ENCODE measurements around the gene PKM. TPM values are rescaled to one million over a fixed set of nuclear protein-coding genes. Genes with fewer than 3 reads are reported as not detected.

Gene PKM
- total RNA-seq, 1 experiment from 2014 or later, result 1,809 TPM

DNA sequence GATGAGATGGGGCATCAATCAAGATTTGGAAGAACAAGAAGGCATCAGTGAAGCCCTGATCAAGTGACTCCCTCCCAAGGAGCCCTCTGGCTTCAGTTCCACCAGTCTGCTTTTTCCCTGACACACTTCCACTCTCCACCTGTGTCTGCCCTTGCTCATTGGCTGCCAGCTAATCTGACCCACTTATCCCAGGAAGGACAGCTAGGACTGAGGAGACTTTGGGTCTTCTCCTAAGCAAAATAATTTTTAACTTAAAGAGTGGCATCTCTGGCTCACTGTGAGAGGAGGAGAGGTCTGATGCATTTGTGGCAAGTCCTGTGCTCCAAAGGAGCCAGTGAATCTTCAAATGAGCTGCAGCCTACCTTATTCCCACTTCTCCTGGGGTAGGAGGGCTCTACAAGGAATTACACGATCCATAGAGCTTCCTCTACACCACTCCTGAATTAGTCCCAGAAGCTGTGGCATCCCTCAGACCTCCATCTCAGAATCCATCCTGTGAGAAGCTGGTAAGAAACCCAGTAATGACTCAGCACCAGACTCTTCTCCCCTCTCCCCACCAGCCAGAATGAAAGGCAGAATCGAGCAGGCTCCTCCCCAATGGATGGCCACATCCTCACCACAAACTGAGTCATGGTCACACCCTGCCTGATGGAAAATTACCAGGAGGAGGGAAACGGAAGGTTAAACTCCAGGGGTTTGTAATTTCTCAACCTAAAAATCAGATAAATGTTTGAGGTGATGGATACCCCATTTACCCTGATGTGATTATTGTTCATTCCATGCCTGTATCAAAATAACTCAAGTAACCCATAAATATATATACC is 6.3 kb upstream of the PKM start:
- TF ChIP-seq EZH2 (IDR thresholded peaks at IDR 0.05; ENCODE audit: low read depth), result no peak
- TF ChIP-seq, protein P1, sequence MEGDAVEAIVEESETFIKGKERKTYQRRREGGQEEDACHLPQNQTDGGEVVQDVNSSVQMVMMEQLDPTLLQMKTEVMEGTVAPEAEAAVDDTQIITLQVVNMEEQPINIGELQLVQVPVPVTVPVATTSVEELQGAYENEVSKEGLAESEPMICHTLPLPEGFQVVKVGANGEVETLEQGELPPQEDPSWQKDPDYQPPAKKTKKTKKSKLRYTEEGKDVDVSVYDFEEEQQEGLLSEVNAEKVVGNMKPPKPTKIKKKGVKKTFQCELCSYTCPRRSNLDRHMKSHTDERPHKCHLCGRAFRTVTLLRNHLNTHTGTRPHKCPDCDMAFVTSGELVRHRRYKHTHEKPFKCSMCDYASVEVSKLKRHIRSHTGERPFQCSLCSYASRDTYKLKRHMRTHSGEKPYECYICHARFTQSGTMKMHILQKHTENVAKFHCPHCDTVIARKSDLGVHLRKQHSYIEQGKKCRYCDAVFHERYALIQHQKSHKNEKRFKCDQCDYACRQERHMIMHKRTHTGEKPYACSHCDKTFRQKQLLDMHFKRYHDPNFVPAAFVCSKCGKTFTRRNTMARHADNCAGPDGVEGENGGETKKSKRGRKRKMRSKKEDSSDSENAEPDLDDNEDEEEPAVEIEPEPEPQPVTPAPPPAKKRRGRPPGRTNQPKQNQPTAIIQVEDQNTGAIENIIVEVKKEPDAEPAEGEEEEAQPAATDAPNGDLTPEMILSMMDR (conservative IDR thresholded peaks at IDR 0.05), result no peak
- intact Hi-C loops (cut with micrococcal nuclease; ENCODE audit: unreplicated experiment), result no loop called here
- H3K79me2 ChIP-seq (ENCODE audit: low read depth), result peaks cover 48% of the 10 kb centered on the region
- peaks cover 61% of the 10 kb centered on the region for H3K4me1 ChIP-seq (replicated peaks; ENCODE audit: insufficient read depth)
- CTCF ChIA-PET, result no interaction called here
- H3K4me3 ChIP-seq, result peak overlapping the region; percentile 86
- POLR2A ChIA-PET (ENCODE audit: unreplicated experiment), result interaction anchor here (0.5 to 0.9 kb wide), 9 partner anchors 10 to 1460 kb away, joined by 3 to 6 read pairs (median 4); partner anchors contain the start of gene SENP8
- DNase-seq, result peak; percentile 87 to 92
- no peaks in the 10 kb centered on the region for H4K20me1 ChIP-seq (ENCODE audit: insufficient read depth)
- H3K27me3 ChIP-seq (ENCODE audit: insufficient read depth, low read depth), result no peaks in the 10 kb centered on the region
- peak overlapping the region; percentile 57; the same call in 1 of the 2 replicates for H2AFZ ChIP-seq
- peak overlapping the region; percentile 98 for H3K4me2 ChIP-seq
- H3K36me3 ChIP-seq (ENCODE audit: low read depth), result no peaks in the 10 kb centered on the region
- BruUV-seq (replicated peaks), result TSS peak; percentile 91
- peaks cover 52% of the 10 kb centered on the region for H3F3A ChIP-seq (ENCODE audit: insufficient read depth, low read depth)
- no peaks in the 10 kb centered on the region for H3K9me2 ChIP-seq (ENCODE audit: insufficient read depth)
- H3K27ac ChIP-seq, result peak overlapping the region; percentile 96
- no peaks in the 10 kb centered on the region for H3K9me3 ChIP-seq (ENCODE audit: insufficient read depth, low read depth)

DNA sequence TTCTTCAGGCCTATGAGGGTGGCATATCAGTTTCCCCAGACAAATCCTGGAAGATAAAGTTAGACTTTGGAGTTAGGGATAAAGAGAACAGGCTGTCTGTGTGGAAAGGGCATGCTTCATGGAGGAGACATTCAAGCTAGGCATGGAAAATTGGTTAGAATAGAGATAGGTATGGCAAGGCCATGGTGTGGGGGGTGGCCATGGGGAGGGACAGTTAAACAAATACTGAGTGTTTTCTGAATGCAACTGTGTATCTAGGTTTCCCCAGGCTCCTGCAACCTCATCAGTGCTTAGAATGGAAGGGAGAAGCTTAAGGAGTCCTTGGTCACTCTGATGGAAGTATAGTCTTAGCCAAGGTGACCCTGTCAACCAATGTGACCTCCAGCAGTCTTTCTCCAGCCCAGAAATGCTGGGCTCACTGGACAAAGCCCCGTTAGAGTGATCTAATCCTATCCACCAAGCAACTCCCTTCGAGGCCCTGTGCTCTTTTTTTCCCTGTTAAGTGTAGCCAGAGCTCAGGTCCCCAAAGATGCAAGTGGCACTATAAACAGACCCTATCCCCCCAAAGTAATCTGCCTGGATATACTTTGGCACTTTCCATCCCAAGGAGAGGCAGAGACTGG is 5.5 kb upstream of the PKM start:
- Histone ChIP-seq H3K9me3 (ENCODE audit: insufficient read depth, low read depth) (no peaks in the 10 kb centered on the region), H3K4me2 (peak overlapping the region; percentile 98), H3K4me1 (replicated peaks; ENCODE audit: insufficient read depth) (peaks cover 61% of the 10 kb centered on the region), H3K36me3 (ENCODE audit: low read depth) (no peaks in the 10 kb centered on the region), H3K9me2 (ENCODE audit: insufficient read depth) (no peaks in the 10 kb centered on the region), H2AFZ (no peak overlapping the region), H3K27ac (peak overlapping the region; percentile 96), H3K79me2 (ENCODE audit: low read depth) (peaks cover 48% of the 10 kb centered on the region), H4K20me1 (ENCODE audit: insufficient read depth) (no peaks in the 10 kb centered on the region), H3K27me3 (ENCODE audit: insufficient read depth, low read depth) (no peaks in the 10 kb centered on the region), H3K4me3 (peak overlapping the region; percentile 86), H3F3A (ENCODE audit: insufficient read depth, low read depth) (peaks cover 59% of the 10 kb centered on the region)
- no peak for DNase-seq
- TF ChIP-seq EZH2 (IDR thresholded peaks at IDR 0.05; ENCODE audit: low read depth), result no peak
- TF ChIP-seq, protein P1 (conservative IDR thresholded peaks at IDR 0.05), result no peak
- CTCF ChIA-PET, result no interaction called here
- no TSS peak for BruUV-seq (replicated peaks)
- POLR2A ChIA-PET (ENCODE audit: unreplicated experiment), result interaction anchor here (0.5 to 0.7 kb wide), 2 partner anchors 67 to 1005 kb away, joined by 3 read pairs; no protein-coding TSS in a partner anchor
- intact Hi-C loops (cut with micrococcal nuclease; ENCODE audit: unreplicated experiment), result no loop called here

DNA sequence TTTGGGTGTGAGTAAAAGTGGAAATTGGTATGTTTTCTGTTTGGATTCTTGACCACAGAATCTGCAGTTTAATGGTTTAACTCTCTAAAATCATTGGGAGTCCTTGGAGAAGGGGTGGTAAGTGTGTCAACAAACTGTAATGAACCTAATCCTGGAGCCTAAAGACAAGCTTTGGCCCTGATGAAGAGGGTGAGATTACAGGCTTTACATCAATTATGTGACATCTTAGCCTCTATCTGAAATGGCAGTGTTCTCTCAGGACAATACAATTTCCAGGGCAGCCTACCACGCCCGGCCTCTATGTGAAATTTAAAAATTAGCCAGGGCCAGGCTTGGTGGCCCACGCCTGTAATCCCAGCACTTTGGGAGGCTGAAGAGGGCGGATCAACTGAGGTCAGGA is 4.3 kb upstream of the PKM start:
- Histone ChIP-seq H3K79me2 (ENCODE audit: low read depth) (peaks cover 55% of the 10 kb centered on the region), H3K9me3 (ENCODE audit: insufficient read depth, low read depth) (no peaks in the 10 kb centered on the region), H3K36me3 (ENCODE audit: low read depth) (no peaks in the 10 kb centered on the region), H3F3A (ENCODE audit: insufficient read depth, low read depth) (peaks cover 66% of the 10 kb centered on the region), H2AFZ (no peak overlapping the region), H3K9me2 (ENCODE audit: insufficient read depth) (no peaks in the 10 kb centered on the region), H4K20me1 (ENCODE audit: insufficient read depth) (no peaks in the 10 kb centered on the region), H3K4me3 (no peak overlapping the region), H3K27me3 (ENCODE audit: insufficient read depth, low read depth) (no peaks in the 10 kb centered on the region), H3K27ac (no peak overlapping the region), H3K4me2 (peak overlapping the region; percentile 98), H3K4me1 (replicated peaks; ENCODE audit: insufficient read depth) (peaks cover 61% of the 10 kb centered on the region)
- TF ChIP-seq, protein P1 (conservative IDR thresholded peaks at IDR 0.05), result no peak
- no peak for TF ChIP-seq EZH2 (IDR thresholded peaks at IDR 0.05; ENCODE audit: low read depth)
- intact Hi-C loops (cut with micrococcal nuclease; ENCODE audit: unreplicated experiment), result no loop called here
- ChIA-PET POLR2A (ENCODE audit: unreplicated experiment) (no interaction called here), CTCF (no interaction called here)
- DNase-seq, result no peak
- BruUV-seq (replicated peaks), result no TSS peak
